GM19463 (cell line): Measurements from ENCODE around the gene CERS4.
"Not testable (repeated sequence)": the region's sequence is repeated elsewhere in the genome, so short reads cannot be mapped to it uniquely, and the experiment has no call there.

Source experiments
- ATAC-seq: cut with Tn5 transposase; IDR thresholded peaks from one replicate; pipeline ENCODE4 v1.9.1; 2021; ENCODE audit warnings: mild to moderate bottlenecking, moderate library complexity; ENCODE audit not compliant: unreplicated experiment

Gene CERS4

GRCh38 chr19:8208922-8209461 lies at the start of gene CERS4:
Gene CERS4, plus strand, starts transcription at chr19:8209370. Its CDS starts 41,707 bp downstream, at chr19:8251077.
- peak; percentile 65 for ATAC-seq

- ATAC-seq: no peak
Observed at GRCh38 chr19:8161135-8161646, 48.0 kb upstream of the CERS4 start.

- no peak for ATAC-seq
Observed at GRCh38 chr19:8163759-8164158, 45.4 kb upstream of the CERS4 start.

- ATAC-seq: no peak
Observed at GRCh38 chr19:8167985-8168384, 41.2 kb upstream of the CERS4 start.

GRCh38 chr19:8168537-8168936 lies 40.6 kb upstream of the CERS4 start:
- no peak for ATAC-seq

- no peak for ATAC-seq
Observed at GRCh38 chr19:8174706-8175105, 34.5 kb upstream of the CERS4 start.

- no peak for ATAC-seq
Observed at GRCh38 chr19:8180018-8180417, 29.2 kb upstream of the CERS4 start.

GRCh38 chr19:8184274-8184673 lies 24.9 kb upstream of the CERS4 start:
- no peak for ATAC-seq

- ATAC-seq: no peak
Observed at GRCh38 chr19:8185343-8186068, 23.7 kb upstream of the CERS4 start.

GRCh38 chr19:8192221-8192820 lies 16.8 kb upstream of the CERS4 start:
- no peak for ATAC-seq

GRCh38 chr19:8194528-8195267 lies 14.5 kb upstream of the CERS4 start:
- ATAC-seq: no peak

- no peak for ATAC-seq
Observed at GRCh38 chr19:8196271-8196927, 12.8 kb upstream of the CERS4 start.

- not testable (repeated sequence) for ATAC-seq
Observed at GRCh38 chr19:8203288-8204120, 5.7 kb upstream of the CERS4 start.

- ATAC-seq: no peak
Observed at GRCh38 chr19:8204961-8205360, 4.2 kb upstream of the CERS4 start.

- ATAC-seq: no peak
Observed at GRCh38 chr19:8206147-8207087, 2.8 kb upstream of the CERS4 start.

GRCh38 chr19:8207326-8207725 lies 1.8 kb upstream of the CERS4 start:
- not testable (repeated sequence) for ATAC-seq

GRCh38 chr19:8208119-8208921 lies 850 bp upstream of the CERS4 start:
- ATAC-seq: no peak
